NB4 (cell line): ENCODE measurements around the gene MRNIP.

Experiments
- CTCF ChIP-seq: IDR thresholded peaks from one replicate; pipeline ENCODE4 v1.5.1; 2012; ENCODE audit warnings: low read depth, low read length
- MAX ChIP-seq: IDR thresholded peaks from 2 replicates; pipeline ENCODE4 v1.6.1; 2011; ENCODE audit warnings: low read depth, low read length
- MYC ChIP-seq: IDR thresholded peaks from 2 replicates; pipeline ENCODE4 v1.6.1; 2011; ENCODE audit warnings: low read depth, low read length
- POLR2A ChIP-seq: IDR thresholded peaks from 2 replicates; pipeline ENCODE4 v1.6.1; 2011; ENCODE audit warnings: mild to moderate bottlenecking; ENCODE audit not compliant: insufficient read length; ENCODE audit errors: extremely low read depth

- no peak for TF ChIP-seq MAX
- no peak for TF ChIP-seq POLR2A
- TF ChIP-seq CTCF, result no peak
- TF ChIP-seq MYC, result no peak
Measured at GRCh38 chr5:179879003-179879689, 20.5 kb upstream of the MRNIP start.
